GM18519 (cell line): ENCODE measurements around the gene EIF2A.

Source experiments
- ATAC-seq: cut with Tn5 transposase; IDR thresholded peaks from one replicate; pipeline ENCODE4 v1.9.1; 2021; ENCODE audit warnings: mild to moderate bottlenecking, moderate library complexity; ENCODE audit not compliant: unreplicated experiment, low FRiP score

EIF2A gene

GRCh38 chr3:150631515-150632221 lies 85.1 kb downstream of the EIF2A start:
- no peak for ATAC-seq

- ATAC-seq: no peak
Observed at GRCh38 chr3:150635076-150635475, 88.5 kb downstream of the EIF2A start.

- peak; percentile 71 for ATAC-seq
Observed at GRCh38 chr3:150635526-150635925, 88.9 kb downstream of the EIF2A start.
